Activated B cell treated with CpG ODN at 0.5 μM for 24 hours (primary cell): ENCODE measurements around the gene CCDC167. TPM values are rescaled to one million over a fixed set of nuclear protein-coding genes. Genes with fewer than 3 reads are reported as not detected.

Experiments used
- ATAC-seq: fragments of 200-7000 bp; cut with Tn5 transposase; one replicate; pipeline ENCODE4 v1.10.0; 2021; ENCODE audit warnings: low read depth, mild to moderate bottlenecking, moderate library complexity
- CTCF ChIA-PET: fragments of 350-600 bp; sonication (Branson Sonifier 250); formaldehyde crosslinking; loops from one replicate; lab custom pipeline; 2021; ENCODE audit warnings: antibody characterized with exemption; lab: Charles Lee
- POLR2A ChIA-PET: fragments of 350-600 bp; sonication (Branson Sonifier 250); formaldehyde crosslinking; loops from one replicate; lab custom pipeline; 2021; ENCODE audit warnings: antibody characterized with exemption; lab: Charles Lee
- DNase-seq: peaks from one replicate; pipeline ENCODE4 v3.0.0; 2022
- H3K27ac Mint-ChIP-seq: one replicate; pipeline ENCODE4 v1.8.0; 2020; ENCODE audit warnings: mixed read lengths
- H3K27me3 Mint-ChIP-seq: one replicate; pipeline ENCODE4 v1.8.0; 2021; ENCODE audit warnings: mixed read lengths
- H3K36me3 Mint-ChIP-seq: one replicate; pipeline ENCODE4 v1.8.0; 2021; ENCODE audit warnings: low read depth, mixed read lengths
- H3K4me1 Mint-ChIP-seq: one replicate; pipeline ENCODE4 v1.8.0; 2021; ENCODE audit warnings: mixed read lengths
- H3K4me3 Mint-ChIP-seq: one replicate; pipeline ENCODE4 v1.8.0; 2020; ENCODE audit warnings: mild to moderate bottlenecking, mixed read lengths
- H3K9me3 Mint-ChIP-seq: one replicate; pipeline ENCODE4 v1.8.0; 2020; ENCODE audit warnings: mixed read lengths
- CTCF ChIP-seq: fragments of 200-600 bp; IDR thresholded peaks from one replicate; pipeline ENCODE4 v1.8.0; 2022; ENCODE audit warnings: antibody characterized with exemption, mild to moderate bottlenecking
- intact Hi-C: fragments of 100-400 bp; cut with micrococcal nuclease; formaldehyde crosslinking; loops from one replicate; pipeline ENCODE4 v1.15.1; 2024
- total RNA-seq: library from RNA; stranded (reverse); gene quantifications from 2 replicates; pipeline ENCODE4 v1.2.3, GENCODE V29; 2022

The CCDC167 gene
- total RNA-seq, 1 donor from 2014 or later, result 18.4 TPM

GRCh38 chr6:37456816-37457560 lies 42.7 kb downstream of the CCDC167 start:
- Mint-ChIP-seq H3K4me3 (no peak overlapping the region), H3K27me3 (no peaks in the 10 kb centered on the region), H3K27ac (no peak overlapping the region), H3K9me3 (no peaks in the 10 kb centered on the region), H3K36me3 (peaks cover 98% of the 10 kb centered on the region), H3K4me1 (no peaks in the 10 kb centered on the region)
- DNase-seq, result no peak
- CTCF ChIA-PET, result interaction anchor here (0.6 kb wide), 1 partner anchor 14 kb away, joined by 3 read pairs; no protein-coding TSS in a partner anchor
- POLR2A ChIA-PET, result interaction anchor here (0.6 to 0.9 kb wide), 3 partner anchors 14 to 358 kb away, joined by 3 to 5 read pairs (median 4); no protein-coding TSS in a partner anchor
- intact Hi-C loops, result no loop called here
- no peak for ATAC-seq
- TF ChIP-seq CTCF, result no peak

GRCh38 chr6:37456126-37456525 lies 43.6 kb downstream of the CCDC167 start:
- no peak for TF ChIP-seq CTCF
- Mint-ChIP-seq H3K36me3 (peaks cover 98% of the 10 kb centered on the region), H3K9me3 (no peaks in the 10 kb centered on the region), H3K27me3 (no peaks in the 10 kb centered on the region), H3K4me1 (no peaks in the 10 kb centered on the region), H3K4me3 (no peak overlapping the region), H3K27ac (no peak overlapping the region)
- ChIA-PET POLR2A (interaction anchor here (2.5 kb wide), 1 partner anchor 23 kb away, joined by 8 read pairs; the partner anchor contains the start of gene CMTR1), CTCF (interaction anchor here (0.6 kb wide), 1 partner anchor 100 kb away, joined by 3 read pairs; no protein-coding TSS in a partner anchor)
- no peak for ATAC-seq
- intact Hi-C loops, result no loop called here
- no peak for DNase-seq

GRCh38 chr6:37454420-37455140 lies 45.1 kb downstream of the CCDC167 start:
- H3K4me3 Mint-ChIP-seq, result no peak overlapping the region
- ChIA-PET POLR2A (interaction anchor here (2.5 kb wide), 1 partner anchor 22 kb away, joined by 8 read pairs; the partner anchor contains the start of gene CMTR1), CTCF (no interaction called here)
- intact Hi-C loops, result no loop called here
- H3K4me1 Mint-ChIP-seq, result no peaks in the 10 kb centered on the region
- ATAC-seq (no peak), DNase-seq (no peak)
- peaks cover 96% of the 10 kb centered on the region for H3K36me3 Mint-ChIP-seq
- H3K27me3 Mint-ChIP-seq, result no peaks in the 10 kb centered on the region
- H3K27ac Mint-ChIP-seq, result no peak overlapping the region
- no peak for TF ChIP-seq CTCF
- H3K9me3 Mint-ChIP-seq, result no peaks in the 10 kb centered on the region

GRCh38 chr6:37452522-37452921 lies 47.2 kb downstream of the CCDC167 start:
- POLR2A ChIA-PET, result no interaction called here
- Mint-ChIP-seq H3K4me3 (no peak overlapping the region), H3K27ac (no peak overlapping the region), H3K4me1 (no peaks in the 10 kb centered on the region), H3K9me3 (no peaks in the 10 kb centered on the region), H3K36me3 (peaks cover 93% of the 10 kb centered on the region), H3K27me3 (no peaks in the 10 kb centered on the region)
- CTCF ChIA-PET, result no interaction called here
- DNase-seq (no peak), ATAC-seq (no peak)
- intact Hi-C loops, result no loop called here
- TF ChIP-seq CTCF, result no peak
